NT2/D1 (cell line): ENCODE data around the gene NFATC4.
"Not testable (repeated sequence)": the region's sequence is repeated elsewhere in the genome, so short reads cannot be mapped to it uniquely, and the experiment has no call there.

ENCODE experiments used
- DNase-seq: peaks from one replicate; pipeline ENCODE4 v3.0.0-alpha.2; 2011; ENCODE audit warnings: low read depth, low spot score
- H3K27me3 ChIP-seq: 2 replicates; pipeline ENCODE4 v1.6.0; 2011; ENCODE audit warnings: mild to moderate bottlenecking; ENCODE audit not compliant: insufficient read length, insufficient read depth
- H3K36me3 ChIP-seq: 2 replicates; pipeline ENCODE4 v1.6.1; 2011; ENCODE audit warnings: mild to moderate bottlenecking, low read length, mixed read lengths; ENCODE audit not compliant: insufficient read depth, insufficient read length
- H3K4me1 ChIP-seq: 2 replicates; pipeline ENCODE4 v1.5.1; 2011; ENCODE audit not compliant: insufficient read depth, insufficient read length
- H3K4me3 ChIP-seq: 2 replicates; pipeline ENCODE4 v1.5.1; 2011; ENCODE audit warnings: low read depth; ENCODE audit not compliant: insufficient read length
- H3K9ac ChIP-seq: 2 replicates; pipeline ENCODE4 v1.6.0; 2011; ENCODE audit warnings: low read depth; ENCODE audit not compliant: insufficient read length
- H3K9me3 ChIP-seq: 2 replicates; pipeline ENCODE4 v1.5.1; 2011; ENCODE audit warnings: mild to moderate bottlenecking, low read length; ENCODE audit not compliant: insufficient read depth
- SUZ12 ChIP-seq: IDR thresholded peaks from 2 replicates; pipeline ENCODE4 v1.6.1; 2011; ENCODE audit not compliant: insufficient read length, insufficient read depth; ENCODE audit errors: extremely low read depth
- YY1 ChIP-seq: IDR thresholded peaks from 2 replicates; pipeline ENCODE4 v1.6.1; 2011; ENCODE audit not compliant: insufficient read length, insufficient read depth
- ZNF274 ChIP-seq: IDR thresholded peaks from 2 replicates; pipeline ENCODE4 v1.6.1; 2011; ENCODE audit warnings: mild to moderate bottlenecking, low read depth, low read length

NFATC4 gene

GRCh38 chr14:24353559-24354481, 14.2 kb upstream of the NFATC4 start:
- H3K36me3 ChIP-seq = no peaks in the 10 kb centered on the region
- no peaks in the 10 kb centered on the region for H3K27me3 ChIP-seq
- TF ChIP-seq ZNF274 = no peak
- no peak for TF ChIP-seq SUZ12
- TF ChIP-seq YY1 = no peak
- DNase-seq = no peak
- peaks cover 2% of the 10 kb centered on the region for H3K4me1 ChIP-seq
- H3K4me3 ChIP-seq = no peak overlapping the region
- no peaks in the 10 kb centered on the region for H3K9me3 ChIP-seq
- H3K9ac ChIP-seq = no peak overlapping the region

DNA sequence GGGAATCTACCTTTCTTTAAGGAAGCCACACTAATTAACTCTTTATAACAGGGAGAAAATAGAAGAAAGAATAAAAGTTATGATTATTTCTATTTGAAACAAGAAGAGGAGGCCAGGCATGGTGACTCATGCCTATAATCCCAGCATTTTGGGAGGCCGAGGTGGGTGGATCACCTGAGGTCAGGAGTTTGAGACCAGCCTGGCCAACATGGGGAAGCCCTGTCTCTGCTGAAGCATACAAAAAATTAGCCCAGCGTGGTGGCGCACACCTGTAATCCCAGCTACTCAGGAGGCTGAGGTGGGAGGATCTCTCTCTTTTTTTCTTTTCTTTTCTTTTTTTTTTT, 13.5 kb upstream of the NFATC4 start:
- H3K27me3 ChIP-seq = not testable (repeated sequence)

GRCh38 chr14:24355009-24355408, 13.0 kb upstream of the NFATC4 start:
- Histone ChIP-seq H3K4me3 (no peak overlapping the region), H3K9ac (no peak overlapping the region), H3K36me3 (no peaks in the 10 kb centered on the region), H3K9me3 (no peaks in the 10 kb centered on the region), H3K27me3 (no peaks in the 10 kb centered on the region), H3K4me1 (peaks cover 2% of the 10 kb centered on the region)
- no peak for DNase-seq
- TF ChIP-seq ZNF274 (no peak), SUZ12 (no peak), YY1 (no peak)

More for the DNA sequence above, 13.5 kb upstream of the NFATC4 start:
- H3K36me3 ChIP-seq, H3K9ac ChIP-seq, H3K9me3 ChIP-seq, H3K4me1 ChIP-seq, H3K4me3 ChIP-seq, DNase-seq: not testable (repeated sequence)

GRCh38 chr14:24356208-24356607, 11.8 kb upstream of the NFATC4 start:
- Histone ChIP-seq H3K9ac (no peak overlapping the region), H3K4me3 (no peak overlapping the region), H3K4me1 (peaks cover 2% of the 10 kb centered on the region), H3K9me3 (no peaks in the 10 kb centered on the region), H3K36me3 (no peaks in the 10 kb centered on the region), H3K27me3 (no peaks in the 10 kb centered on the region)
- no peak for TF ChIP-seq ZNF274
- no peak for TF ChIP-seq YY1
- no peak for TF ChIP-seq SUZ12
- DNase-seq = no peak

DNA sequence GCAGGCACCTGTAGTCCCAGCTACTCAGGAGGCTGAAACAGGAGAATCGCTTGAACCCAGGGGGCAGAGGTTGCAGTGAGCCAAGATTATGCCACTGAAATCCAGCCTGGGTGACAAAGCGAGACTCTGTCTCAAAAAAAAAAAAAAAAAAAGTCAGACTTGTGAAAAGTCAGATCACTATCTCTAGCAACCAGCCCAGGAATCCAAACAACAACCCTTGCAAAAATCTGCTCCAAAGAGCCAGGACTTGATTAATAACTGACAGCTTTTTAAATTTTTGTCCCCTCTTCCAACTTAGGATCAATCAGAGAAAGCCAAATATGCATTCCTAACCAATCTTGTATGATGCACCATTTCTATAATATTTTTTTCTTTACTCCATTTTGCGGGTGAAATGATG, 7.7 kb upstream of the NFATC4 start:
- no peaks in the 10 kb centered on the region for H3K36me3 ChIP-seq
- no peaks in the 10 kb centered on the region for H3K27me3 ChIP-seq
- no peaks in the 10 kb centered on the region for H3K9me3 ChIP-seq
- no peak overlapping the region for H3K9ac ChIP-seq
- TF ChIP-seq SUZ12 = no peak
- no peak for TF ChIP-seq YY1
- TF ChIP-seq ZNF274 = no peak
- H3K4me3 ChIP-seq = no peak overlapping the region
- DNase-seq = no peak
- no peaks in the 10 kb centered on the region for H3K4me1 ChIP-seq

GRCh38 chr14:24361326-24361725, 6.7 kb upstream of the NFATC4 start:
- H3K4me3 ChIP-seq = no peak overlapping the region
- H3K27me3 ChIP-seq = no peaks in the 10 kb centered on the region
- TF ChIP-seq YY1 (no peak), SUZ12 (no peak), ZNF274 (no peak)
- no peak for DNase-seq
- H3K9ac ChIP-seq = no peak overlapping the region
- H3K36me3 ChIP-seq = no peaks in the 10 kb centered on the region
- H3K9me3 ChIP-seq = no peaks in the 10 kb centered on the region
- peaks cover 2% of the 10 kb centered on the region for H3K4me1 ChIP-seq

DNA sequence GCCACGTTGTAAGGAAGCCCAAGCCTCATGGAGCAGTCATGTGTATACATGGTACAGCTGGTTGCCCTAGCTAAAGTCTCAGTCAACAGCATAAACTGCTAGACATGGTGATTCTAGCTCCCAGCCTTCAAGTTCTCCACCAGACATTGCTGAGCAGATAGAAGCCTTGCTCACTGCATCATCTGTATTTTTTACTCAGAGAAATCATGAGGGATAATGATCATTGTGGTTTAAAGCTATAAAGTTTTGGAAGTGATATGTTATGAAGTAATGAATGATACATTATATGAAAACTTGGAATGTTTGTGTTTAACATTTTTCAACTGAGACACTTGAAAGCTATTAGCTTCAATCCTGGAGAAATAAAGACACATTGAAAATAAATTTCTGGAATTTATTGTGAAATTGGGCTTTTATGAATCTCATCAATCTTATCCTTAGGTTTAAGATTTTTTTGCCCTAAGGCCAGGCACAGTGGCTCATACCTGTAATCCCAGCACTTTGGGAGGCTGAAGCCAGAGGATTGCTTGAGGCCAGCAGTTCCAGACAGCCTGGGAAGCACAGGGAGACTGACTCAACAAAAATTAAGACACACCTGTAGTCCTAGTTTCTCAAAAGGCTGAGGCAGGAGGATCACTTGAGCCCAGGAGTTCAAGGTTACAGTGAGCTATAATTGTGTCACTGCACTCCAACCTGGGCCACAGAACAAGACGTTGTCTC, 5.6 kb upstream of the NFATC4 start:
- no peak for DNase-seq
- no peaks in the 10 kb centered on the region for H3K27me3 ChIP-seq
- H3K4me1 ChIP-seq = peaks cover 2% of the 10 kb centered on the region
- no peaks in the 10 kb centered on the region for H3K9me3 ChIP-seq
- no peak for TF ChIP-seq YY1
- no peak for TF ChIP-seq SUZ12
- no peak for TF ChIP-seq ZNF274
- H3K9ac ChIP-seq = no peak overlapping the region
- no peak overlapping the region for H3K4me3 ChIP-seq
- no peaks in the 10 kb centered on the region for H3K36me3 ChIP-seq
